C4-2B (cell line): ENCODE data around the gene DSCAM.

Experiments
- CTCF ChIP-seq: fragments of 450-650 bp; conservative IDR thresholded peaks from 2 replicates; pipeline ENCODE4 v1.5.1; 2017; ENCODE audit warnings: mild to moderate bottlenecking
- ZFX ChIP-seq: fragments of 450-650 bp; IDR thresholded peaks from 2 replicates; pipeline ENCODE4 v1.6.1; 2017

- no peak for TF ChIP-seq CTCF
- no peak for TF ChIP-seq ZFX
These were observed 81.1 kb downstream of the DSCAM start for GRCh38 chr21:40765811-40766210.
